Stomach (tissue), 9 donors: Measurements from ENCODE around the gene GRB10. TPM values are rescaled to one million over a fixed set of nuclear protein-coding genes. Genes with fewer than 3 reads are reported as not detected.

ENCODE experiments used
- DNase-seq, 2 donors: peaks; one replicate each; pipeline versions ENCODE4 v3.0.0 to v3.0.0-alpha.2; 2013 to 2019
- H3K27ac ChIP-seq, 5 donors: fragments of 200-600 bp in 4 of 5; sonication (generic) in 4 of 5; one replicate each; pipeline ENCODE4 v1.5.1; 2013 to 2019; ENCODE audit warnings: mild to moderate bottlenecking in 1 of 5, moderate library complexity in 1 of 5
- H3K27me3 ChIP-seq, 3 donors: fragments of 200-600 bp; sonication (generic); one replicate each; pipeline ENCODE4 v1.5.1; 2017 to 2019; ENCODE audit warnings: mixed run types in 1 of 3
- H3K36me3 ChIP-seq, 4 donors: fragments of 200-600 bp; sonication (generic); 1 replicate in 3 of 4; 2 replicates in 1 of 4; pipeline ENCODE4 v1.5.1; 2016 to 2019
- H3K4me1 ChIP-seq, 4 donors: fragments of 200-600 bp; sonication (generic); one replicate each; pipeline ENCODE4 v1.5.1; 2016 to 2019
- H3K4me3 ChIP-seq, 4 donors: fragments of 200-600 bp; sonication (generic) in 3 of 4; one replicate each; pipeline ENCODE4 v1.5.1; 2016 to 2019; ENCODE audit warnings: mild to moderate bottlenecking in 1 of 4
- H3K9me3 ChIP-seq, 4 donors: fragments of 200-600 bp; sonication (generic); one replicate each; pipeline ENCODE4 v1.5.1; 2016 to 2019
- CTCF ChIP-seq, 7 experiments: fragments of 450-650 bp in 4 of 7; fragments of 200-600 bp in 3 of 7; sonication (generic) in 3 of 7; IDR thresholded peaks; one replicate each; pipeline ENCODE4 v1.5.1; 2016 to 2019; ENCODE audit warnings: antibody characterized with exemption in 7 of 7, control low read depth in 2 of 7, mild to moderate bottlenecking in 1 of 7
- EP300 ChIP-seq: sonication (generic); formaldehyde crosslinking; IDR thresholded peaks from one replicate; pipeline ENCODE4 v1.6.1; 2017; ENCODE audit warnings: antibody characterized with exemption
- POLR2A ChIP-seq, 4 donors: fragments of 450-650 bp; IDR thresholded peaks; one replicate each; pipeline ENCODE4 v1.6.1; 2016; ENCODE audit warnings: antibody characterized with exemption in 4 of 4, control low read depth in 2 of 4, mild to moderate bottlenecking in 1 of 4, moderate library complexity in 1 of 4
- POLR2AphosphoS5 ChIP-seq, 3 donors: sonication (generic); formaldehyde crosslinking; IDR thresholded peaks; one replicate each; pipeline ENCODE4 v1.6.1; 2016; ENCODE audit warnings: antibody characterized with exemption in 3 of 3
- WGBS, 5 donors: extraction: QIAGEN DNeasy Blood & Tissue Kit in 3 of 5; methylation state at CpG; one replicate each; pipeline versions ENCODE4 v1.1.5 to v1.1.7; 2013 to 2018; 5-methylcytosine and 5-hydroxymethylcytosine counted together
- intact Hi-C: fragments of 100-400 bp; cut with DNase I; formaldehyde crosslinking; loops from one replicate; pipeline ENCODE4 v1.15.1; 2023; ENCODE audit warnings: low total_unique reads
- polyA plus RNA-seq, 3 donors: library from polyadenylated mRNA; stranded (reverse); fragments of 200-250 nt; gene quantifications; one replicate each; pipeline ENCODE4 v1.2.3, GENCODE V29; 2013
- total RNA-seq, 5 donors: library from RNA; depleted of rRNA; stranded (reverse); fragments of >200 nt; gene quantifications; one replicate each; pipeline versions ENCODE4 v1.1.0 to v1.2.3, GENCODE V29; 2014 to 2016
- donor health status: healthy with polysubstance abuse.
- donor health status: Bipolar disorder and iron deficiency.
- donor health status: healthy.

GRB10 gene
- total and polyA plus RNA-seq, 8 donors, result 10.2 to 84.9 (median 49.6) TPM

GRCh38 chr7:50748472-50748871 lies 34.2 kb downstream of the GRB10 start:
- Histone ChIP-seq H3K4me3 (no peak overlapping the region), H3K4me1 (no peaks in the 10 kb centered on the region), H3K27me3 (no peaks in the 10 kb centered on the region), H3K27ac (no peak overlapping the region), H3K9me3 (no peaks in the 10 kb centered on the region), H3K36me3 (peaks cover 0 to 26% (median 18%) of the 10 kb centered on the region in 4 donors)
- no peak for DNase-seq
- intact Hi-C loops, result no loop called here
- no peak for TF ChIP-seq POLR2A (IDR thresholded peaks at IDR 0.05)
- no peak for TF ChIP-seq CTCF (IDR thresholded peaks at IDR 0.05)
- TF ChIP-seq EP300, result no peak
- no peak for TF ChIP-seq POLR2AphosphoS5 (IDR thresholded peaks at IDR 0.05)
- 88 to 93% (median 91%) methylated on average over 8 of the region's 8 CpGs for WGBS, 5 donors

GRCh38 chr7:50745835-50746234 lies 36.9 kb downstream of the GRB10 start:
- DNase-seq, result no peak
- Histone ChIP-seq H3K36me3 (peaks cover 0 to 26% (median 18%) of the 10 kb centered on the region in 4 donors), H3K27ac (no peak overlapping the region), H3K9me3 (no peaks in the 10 kb centered on the region), H3K4me3 (no peak overlapping the region), H3K27me3 (no peaks in the 10 kb centered on the region), H3K4me1 (peaks cover 0 to under 1% (median 0%) of the 10 kb centered on the region in 4 donors)
- 50 to 58% (median 57%) methylated on average over 2 of the region's 2 CpGs for WGBS, 5 donors
- intact Hi-C loops, result no loop called here
- TF ChIP-seq CTCF (IDR thresholded peaks at IDR 0.05), result no peak
- no peak for TF ChIP-seq EP300
- no peak for TF ChIP-seq POLR2AphosphoS5 (IDR thresholded peaks at IDR 0.05)
- TF ChIP-seq POLR2A (IDR thresholded peaks at IDR 0.05), result no peak

GRCh38 chr7:50745336-50745735 lies 37.4 kb downstream of the GRB10 start:
- Histone ChIP-seq H3K36me3 (peaks cover 0 to 23% (median 18%) of the 10 kb centered on the region in 4 donors), H3K9me3 (no peaks in the 10 kb centered on the region), H3K4me1 (peaks cover 0 to 6% (median under 1%) of the 10 kb centered on the region in 4 donors), H3K27me3 (no peaks in the 10 kb centered on the region), H3K27ac (no peak overlapping the region), H3K4me3 (no peak overlapping the region)
- WGBS, 5 donors, result 74 to 89% (median 85%) methylated on average over 7 of the region's 7 CpGs
- no peak for TF ChIP-seq EP300
- TF ChIP-seq CTCF (IDR thresholded peaks at IDR 0.05), result no peak
- no peak for TF ChIP-seq POLR2A (IDR thresholded peaks at IDR 0.05)
- TF ChIP-seq POLR2AphosphoS5 (IDR thresholded peaks at IDR 0.05), result no peak
- intact Hi-C loops, result no loop called here
- no peak for DNase-seq

GRCh38 chr7:50743893-50744292 lies 38.8 kb downstream of the GRB10 start:
- no peaks in the 10 kb centered on the region for H3K9me3 ChIP-seq
- intact Hi-C loops, result no loop called here
- H3K27me3 ChIP-seq, result no peaks in the 10 kb centered on the region
- DNase-seq, result no peak
- no peak overlapping the region for H3K4me3 ChIP-seq
- TF ChIP-seq POLR2A (IDR thresholded peaks at IDR 0.05), result no peak
- no peak for TF ChIP-seq CTCF (IDR thresholded peaks at IDR 0.05)
- no peak for TF ChIP-seq POLR2AphosphoS5 (IDR thresholded peaks at IDR 0.05)
- no peak for TF ChIP-seq EP300
- 82 to 89% (median 86%) methylated on average over 11 of the region's 11 CpGs for WGBS, 5 donors
- H3K4me1 ChIP-seq, result peaks cover 8 to 20% (median 13%) of the 10 kb centered on the region in 4 donors
- H3K36me3 ChIP-seq, result peaks cover 0 to 19% (median 15%) of the 10 kb centered on the region in 4 donors
- H3K27ac ChIP-seq, result no peak overlapping the region
